Epithelial cell of esophagus (primary cell): ENCODE results near the gene TMA16.

Source experiments
- DNase-seq: peaks from one replicate; pipeline ENCODE4 v3.0.0; 2010; ENCODE audit warnings: low read depth
- H3K4me3 ChIP-seq: 2 replicates; pipeline ENCODE4 v1.5.1; 2011; ENCODE audit warnings: mild to moderate bottlenecking, low read length, control low read depth
- TF ChIP-seq, protein P1 (sequence below): IDR thresholded peaks from 2 replicates; pipeline ENCODE4 v1.5.1; 2011; ENCODE audit warnings: low read depth, mild to moderate bottlenecking, low read length, control low read depth, inconsistent platforms; ENCODE audit not compliant: insufficient read depth; ENCODE audit errors: missing control alignments

The TMA16 gene

GRCh38 chr4:163558539-163559044 lies 64.1 kb downstream of the TMA16 start:
- TF ChIP-seq, protein P1, sequence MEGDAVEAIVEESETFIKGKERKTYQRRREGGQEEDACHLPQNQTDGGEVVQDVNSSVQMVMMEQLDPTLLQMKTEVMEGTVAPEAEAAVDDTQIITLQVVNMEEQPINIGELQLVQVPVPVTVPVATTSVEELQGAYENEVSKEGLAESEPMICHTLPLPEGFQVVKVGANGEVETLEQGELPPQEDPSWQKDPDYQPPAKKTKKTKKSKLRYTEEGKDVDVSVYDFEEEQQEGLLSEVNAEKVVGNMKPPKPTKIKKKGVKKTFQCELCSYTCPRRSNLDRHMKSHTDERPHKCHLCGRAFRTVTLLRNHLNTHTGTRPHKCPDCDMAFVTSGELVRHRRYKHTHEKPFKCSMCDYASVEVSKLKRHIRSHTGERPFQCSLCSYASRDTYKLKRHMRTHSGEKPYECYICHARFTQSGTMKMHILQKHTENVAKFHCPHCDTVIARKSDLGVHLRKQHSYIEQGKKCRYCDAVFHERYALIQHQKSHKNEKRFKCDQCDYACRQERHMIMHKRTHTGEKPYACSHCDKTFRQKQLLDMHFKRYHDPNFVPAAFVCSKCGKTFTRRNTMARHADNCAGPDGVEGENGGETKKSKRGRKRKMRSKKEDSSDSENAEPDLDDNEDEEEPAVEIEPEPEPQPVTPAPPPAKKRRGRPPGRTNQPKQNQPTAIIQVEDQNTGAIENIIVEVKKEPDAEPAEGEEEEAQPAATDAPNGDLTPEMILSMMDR: no peak
- H3K4me3 ChIP-seq: no peak overlapping the region
- DNase-seq: peak; percentile 12

- TF ChIP-seq, protein P1: no peak
- H3K4me3 ChIP-seq: no peak overlapping the region
- no peak for DNase-seq
Measured at GRCh38 chr4:163562496-163562895, 68.0 kb downstream of the TMA16 start.

GRCh38 chr4:163563592-163563991 lies 69.1 kb downstream of the TMA16 start:
- DNase-seq: no peak
- TF ChIP-seq, protein P1: no peak
- no peak overlapping the region for H3K4me3 ChIP-seq

DNA sequence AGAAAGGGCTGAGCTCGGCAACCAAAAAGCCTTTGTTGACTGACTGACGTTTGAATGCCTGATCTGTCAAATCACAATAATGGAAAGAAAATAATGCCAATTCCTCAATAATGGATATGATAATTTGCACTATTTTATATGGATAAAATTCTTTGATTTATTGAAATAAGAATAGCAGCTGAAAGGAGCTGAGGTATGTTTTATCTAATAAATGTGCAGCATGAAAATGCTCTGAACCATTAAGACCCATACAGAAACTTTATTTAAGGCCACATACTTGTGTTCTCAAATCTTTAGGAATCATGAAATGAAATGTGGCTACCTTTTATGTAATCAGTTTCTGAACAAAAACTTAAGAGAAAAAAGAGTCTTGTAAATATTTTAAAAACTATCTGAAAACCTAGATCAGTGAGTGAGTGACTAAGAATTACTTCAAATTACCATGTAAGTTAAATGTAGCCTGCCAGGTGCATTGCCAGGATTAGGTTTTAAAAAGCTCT lies 69.8 kb downstream of the TMA16 start:
- H3K4me3 ChIP-seq: no peak overlapping the region

DNA sequence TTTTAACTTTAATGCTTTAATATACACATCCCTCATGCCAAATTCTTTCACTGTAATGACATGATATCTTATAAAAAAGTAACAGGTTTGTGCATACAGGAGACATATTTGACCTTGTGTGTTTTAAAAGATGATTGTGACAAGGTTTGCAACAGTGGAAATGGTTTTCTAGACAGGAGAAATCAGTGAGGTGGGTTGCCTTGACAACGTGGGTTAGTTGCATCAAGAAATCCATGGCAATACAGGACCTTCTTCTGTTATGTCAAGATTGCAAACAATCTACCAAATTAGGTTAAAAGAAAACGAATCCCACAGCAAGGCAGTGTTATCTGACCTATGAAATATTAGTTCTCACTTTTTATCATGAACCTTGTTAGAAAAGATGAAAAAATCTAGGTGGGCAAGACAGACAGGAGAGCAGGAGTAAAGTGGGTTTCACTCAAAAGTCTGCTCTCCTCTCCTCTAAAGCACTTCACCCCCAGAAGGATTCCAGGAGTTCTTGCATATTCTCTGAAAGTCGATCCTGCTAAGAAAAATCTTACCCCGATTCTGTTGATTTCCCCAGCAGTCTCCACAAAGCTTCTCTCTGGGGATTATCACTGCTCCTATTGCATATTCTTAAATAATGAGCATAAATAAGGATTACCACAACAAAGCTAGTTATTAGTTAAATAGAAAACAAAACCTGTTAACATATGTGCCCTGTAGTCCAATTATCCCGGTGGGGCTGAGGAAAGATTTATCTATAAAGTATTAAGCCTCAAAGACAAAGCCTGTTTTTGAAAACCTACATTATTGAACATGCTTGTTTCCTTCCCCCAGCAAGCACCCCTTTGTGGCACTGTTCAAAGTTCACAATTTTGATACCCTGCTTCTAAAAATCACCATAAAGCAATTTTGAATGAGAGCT lies 71.0 kb downstream of the TMA16 start:
- TF ChIP-seq, protein P1: no peak
- no peak for DNase-seq
- no peak overlapping the region for H3K4me3 ChIP-seq

More for the DNA sequence above, 69.8 kb downstream of the TMA16 start:
- DNase-seq: no peak
- TF ChIP-seq, protein P1: no peak

GRCh38 chr4:163566257-163566796 lies 71.8 kb downstream of the TMA16 start:
- TF ChIP-seq, protein P1: no peak
- no peak overlapping the region for H3K4me3 ChIP-seq
- DNase-seq: no peak
